Skeletal muscle satellite cell (primary cell): ENCODE measurements around the gene DMRTC1B. TPM values are rescaled to one million over a fixed set of nuclear protein-coding genes. Genes with fewer than 3 reads are reported as not detected.
"Not testable (repeated sequence)": the region's sequence is repeated elsewhere in the genome, so short reads cannot be mapped to it uniquely, and the experiment has no call there.

Experiments
- H3K27me3 ChIP-seq: 2 replicates; pipeline ENCODE4 v1.7.0; 2013; ENCODE audit warnings: low read length; ENCODE audit not compliant: control insufficient read depth, insufficient read depth
- H3K36me3 ChIP-seq: 2 replicates; pipeline ENCODE4 v1.7.0; 2013; ENCODE audit warnings: mild to moderate bottlenecking, control low read depth, low read length; ENCODE audit not compliant: insufficient read depth
- H3K4me1 ChIP-seq: 2 replicates; pipeline ENCODE4 v1.7.0; 2013; ENCODE audit warnings: low read length; ENCODE audit not compliant: control insufficient read depth, insufficient read depth
- H3K4me2 ChIP-seq: 2 replicates; pipeline ENCODE4 v1.7.0; 2013; ENCODE audit warnings: mild to moderate bottlenecking, low read length
- H3K4me3 ChIP-seq: 2 replicates; pipeline ENCODE4 v1.7.0; 2013; ENCODE audit warnings: low read length
- H3K9ac ChIP-seq: 2 replicates; pipeline ENCODE4 v1.7.0; 2013; ENCODE audit warnings: mild to moderate bottlenecking, low read depth, low read length, moderate library complexity
- H3K9me3 ChIP-seq: replicated peaks from 2 replicates; pipeline ENCODE4 v1.7.0; 2013; ENCODE audit warnings: mild to moderate bottlenecking, control low read depth, low read length
- total RNA-seq: library from RNA; depleted of rRNA; stranded (reverse); fragments of >200 nt; gene quantifications from 2 replicates; pipeline ENCODE4 v1.2.3, GENCODE V29; 2012; rRNA removed

The DMRTC1B gene, protein sequence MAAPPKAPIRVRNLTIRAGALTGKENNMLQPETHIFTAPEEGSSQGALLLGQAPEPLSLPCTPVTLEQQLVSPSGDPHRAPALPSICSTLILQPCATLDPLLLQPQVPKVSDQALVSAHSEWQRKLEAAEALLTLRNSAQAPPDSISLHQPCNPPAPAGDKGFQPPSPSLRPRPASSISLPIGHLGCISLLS
- total RNA-seq, result not detected in 2 replicates

DNA sequence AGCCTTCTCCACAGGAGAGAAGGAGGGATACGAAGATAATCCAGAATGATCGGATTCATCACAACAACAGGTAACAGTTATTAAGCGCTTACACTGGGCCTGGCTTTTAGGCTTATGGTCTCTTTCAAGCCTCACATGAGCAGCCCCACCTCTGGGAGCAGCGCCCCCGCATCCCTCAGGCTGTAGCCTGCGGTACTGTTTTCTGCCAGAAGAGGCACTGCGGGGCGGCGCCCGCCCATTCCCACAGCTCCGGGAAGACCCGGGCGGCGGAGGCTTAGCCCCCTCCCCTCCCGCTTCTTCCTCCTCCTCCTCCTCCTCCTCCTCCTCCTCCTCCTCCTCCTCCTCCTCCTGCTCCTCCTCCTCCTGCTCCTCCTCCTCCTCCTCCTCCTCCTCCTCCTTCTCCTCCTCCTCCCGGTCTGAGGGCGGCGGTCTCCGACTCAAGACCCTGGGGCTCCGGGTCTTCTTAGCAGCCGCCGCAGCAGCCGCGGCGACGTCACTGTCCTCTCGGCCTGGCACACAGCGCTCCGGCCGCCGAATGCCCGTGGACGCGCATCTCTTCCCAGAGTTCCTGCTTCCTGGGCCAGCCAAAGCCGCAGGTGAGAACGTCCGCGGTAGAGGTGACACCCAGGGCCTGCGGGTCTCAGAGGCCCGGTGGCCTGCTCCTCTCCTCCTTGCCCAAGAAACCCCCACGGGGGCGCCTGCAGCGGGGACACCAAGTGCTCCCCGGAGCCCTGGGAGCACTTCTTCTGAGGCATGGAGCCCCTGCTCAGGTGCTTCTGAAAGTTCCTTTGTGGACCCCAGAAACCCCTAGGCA, at the start of gene DMRTC1B:
TSS of gene DMRTC1B (plus strand) at position 238 of the 814 bp plus-strand sequence. CDS start 68,246 bp downstream, outside the sequence.
- H3K36me3 ChIP-seq, H3K27me3 ChIP-seq, H3K4me3 ChIP-seq, H3K4me1 ChIP-seq, H3K4me2 ChIP-seq, H3K9me3 ChIP-seq, H3K9ac ChIP-seq: not testable (repeated sequence)

DNA sequence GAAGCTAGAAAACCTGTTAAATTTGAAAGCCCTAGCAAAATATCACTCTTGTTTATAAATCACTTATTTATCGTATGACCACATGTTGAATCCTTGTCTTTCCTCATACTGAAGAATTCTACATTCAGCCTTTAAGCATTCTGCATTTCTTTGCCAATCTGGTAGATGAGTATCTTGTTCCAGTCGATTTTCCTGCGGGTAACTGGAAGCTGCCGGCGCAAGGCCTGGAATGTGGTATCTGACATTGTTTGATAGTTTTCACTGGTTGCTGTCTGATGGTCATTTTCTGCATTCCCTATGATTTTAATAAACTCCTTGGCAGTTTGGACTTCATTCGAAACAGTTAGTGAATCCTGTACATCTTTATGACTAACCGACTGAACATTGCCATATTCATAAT, 48.8 kb upstream of the DMRTC1B start:
- H3K4me1 ChIP-seq, result no peaks in the 10 kb centered on the region
- H3K4me2 ChIP-seq, result no peak overlapping the region
- no peak overlapping the region for H3K4me3 ChIP-seq
- H3K36me3 ChIP-seq, result no peaks in the 10 kb centered on the region
- H3K9ac ChIP-seq, result no peak overlapping the region
- H3K9me3 ChIP-seq, result no peaks in the 10 kb centered on the region
- H3K27me3 ChIP-seq, result peaks cover 3% of the 10 kb centered on the region

DNA sequence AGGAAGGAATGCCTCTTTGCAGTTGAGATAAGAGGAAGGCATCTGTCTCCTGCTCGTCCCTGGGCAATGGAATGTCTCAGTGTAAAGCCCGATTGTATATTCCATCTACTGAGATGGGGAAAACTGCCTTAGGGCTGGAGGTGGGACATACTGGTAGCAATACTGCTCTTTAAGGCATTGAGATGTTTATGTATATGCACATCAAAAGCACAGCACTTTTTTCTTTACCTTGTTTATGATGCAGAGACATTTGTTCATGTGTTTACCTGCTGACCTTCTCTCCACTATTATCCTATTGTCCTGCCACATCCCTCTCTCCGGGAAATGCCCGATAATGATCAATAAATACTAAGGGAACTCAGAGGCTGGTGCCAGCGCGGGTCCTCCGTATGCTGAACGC, 43.1 kb upstream of the DMRTC1B start:
- H3K27me3 ChIP-seq, H3K4me1 ChIP-seq, H3K9me3 ChIP-seq, H3K4me3 ChIP-seq, H3K4me2 ChIP-seq, H3K9ac ChIP-seq, H3K36me3 ChIP-seq: not testable (repeated sequence)

DNA sequence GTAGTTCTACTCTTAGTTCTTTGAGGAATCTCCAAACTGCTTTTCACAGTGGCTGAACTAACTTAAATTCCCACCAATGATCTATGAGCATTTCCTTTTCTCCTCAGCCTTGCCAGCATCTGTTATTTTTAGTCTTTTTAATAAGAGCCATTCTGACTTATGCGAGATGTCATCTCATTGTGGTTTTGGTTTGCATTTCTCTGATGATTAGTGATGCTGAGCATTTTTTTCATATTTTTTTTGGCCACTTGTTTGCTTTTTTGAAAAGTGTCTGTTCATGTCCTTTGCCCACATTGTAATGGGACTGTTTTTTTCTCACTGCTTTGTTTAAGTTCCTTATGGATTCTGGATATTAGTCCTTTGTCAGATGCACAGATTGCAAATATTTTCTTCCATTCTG, 41.1 kb upstream of the DMRTC1B start:
- H3K36me3 ChIP-seq, result no peaks in the 10 kb centered on the region
- no peak overlapping the region for H3K9ac ChIP-seq
- H3K4me3 ChIP-seq, result no peak overlapping the region
- no peaks in the 10 kb centered on the region for H3K4me1 ChIP-seq
- H3K4me2 ChIP-seq, result no peak overlapping the region
- no peaks in the 10 kb centered on the region for H3K9me3 ChIP-seq
- no peaks in the 10 kb centered on the region for H3K27me3 ChIP-seq

DNA sequence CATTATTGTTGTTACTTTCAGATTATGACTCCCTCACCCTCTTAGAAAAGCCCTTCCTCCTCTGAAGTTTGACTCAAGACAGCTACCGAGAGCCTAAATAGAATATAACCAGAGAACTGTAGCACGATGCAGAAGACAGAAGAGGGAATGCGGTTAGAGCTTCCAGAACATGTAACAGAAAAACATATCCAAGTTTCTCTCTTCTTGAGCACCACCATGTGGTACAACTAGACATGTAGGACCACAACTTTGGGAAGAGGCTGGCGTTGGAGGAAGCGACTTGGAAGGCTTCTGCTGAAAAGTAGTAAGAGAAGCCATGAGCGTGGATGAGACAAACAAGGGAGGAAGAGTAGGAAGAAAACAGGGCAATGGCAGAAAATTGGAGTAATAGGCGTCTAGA, 31.1 kb upstream of the DMRTC1B start:
- H3K4me1 ChIP-seq, result not testable (repeated sequence)

DNA sequence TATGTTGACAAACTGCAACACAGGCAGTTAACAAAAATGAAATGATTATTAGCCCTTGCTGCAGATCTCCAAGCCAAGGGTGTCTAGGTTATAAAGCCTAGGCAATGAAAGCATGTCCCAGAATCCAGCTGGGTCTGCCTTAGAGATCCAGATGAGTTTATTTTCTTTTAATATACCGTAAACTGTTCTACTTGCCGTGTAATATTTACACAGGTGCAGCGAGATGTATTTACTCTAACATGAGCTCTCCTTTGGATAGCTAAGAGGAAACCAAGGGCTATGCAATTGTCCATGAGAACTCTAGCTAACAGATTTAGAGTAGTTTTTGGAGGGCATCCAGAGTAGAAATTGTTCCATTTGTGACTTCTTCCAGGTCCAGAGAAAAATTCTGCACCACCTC, 28.1 kb upstream of the DMRTC1B start:
- not testable (repeated sequence) for H3K27me3 ChIP-seq, H3K9ac ChIP-seq, H3K4me2 ChIP-seq, H3K9me3 ChIP-seq, H3K4me3 ChIP-seq, H3K36me3 ChIP-seq, H3K4me1 ChIP-seq

More for the DNA sequence above, 31.1 kb upstream of the DMRTC1B start:
- H3K4me2 ChIP-seq, H3K9me3 ChIP-seq, H3K9ac ChIP-seq, H3K27me3 ChIP-seq, H3K4me3 ChIP-seq, H3K36me3 ChIP-seq: not testable (repeated sequence)

DNA sequence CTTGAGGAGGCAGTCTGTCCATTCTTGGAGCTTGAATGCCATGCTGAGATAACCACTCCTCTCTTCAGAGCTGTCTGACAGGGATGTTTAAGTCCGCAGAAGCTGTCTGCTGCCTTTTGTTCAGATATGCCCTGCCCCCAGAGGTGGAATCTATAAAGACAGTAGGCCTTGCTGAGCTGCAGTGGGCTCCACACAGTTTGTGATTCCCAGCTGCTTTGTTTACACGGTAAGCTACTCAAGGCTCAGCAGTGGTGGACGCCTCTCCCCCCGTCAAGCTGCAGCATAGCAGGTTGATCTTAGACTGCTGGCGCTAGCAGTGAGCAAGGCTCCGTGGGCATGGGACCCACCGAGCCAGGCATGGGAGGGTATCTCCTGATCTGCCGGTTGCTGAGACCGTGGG, 16.2 kb upstream of the DMRTC1B start:
- H3K27me3 ChIP-seq, H3K9ac ChIP-seq, H3K4me2 ChIP-seq, H3K4me3 ChIP-seq, H3K4me1 ChIP-seq, H3K9me3 ChIP-seq, H3K36me3 ChIP-seq: not testable (repeated sequence)

DNA sequence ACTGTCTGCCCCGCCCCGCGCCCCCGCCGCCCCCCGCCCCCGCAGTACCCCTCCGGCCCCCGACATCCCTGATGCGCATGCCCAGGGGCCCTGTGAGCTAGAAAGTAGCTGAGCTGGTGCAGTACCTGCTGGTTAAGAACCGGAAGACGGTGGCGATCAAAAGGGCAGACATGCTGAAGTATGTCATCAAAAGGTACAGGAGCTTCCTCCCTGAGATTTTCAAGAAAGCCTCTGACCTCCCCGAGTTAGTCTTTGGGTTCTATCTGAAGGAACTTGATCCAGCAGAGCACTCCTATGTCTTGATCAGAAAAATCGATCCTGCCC, 739 bp downstream of the DMRTC1B start:
- not testable (repeated sequence) for H3K9me3 ChIP-seq, H3K4me1 ChIP-seq, H3K4me2 ChIP-seq, H3K4me3 ChIP-seq, H3K27me3 ChIP-seq, H3K9ac ChIP-seq, H3K36me3 ChIP-seq

DNA sequence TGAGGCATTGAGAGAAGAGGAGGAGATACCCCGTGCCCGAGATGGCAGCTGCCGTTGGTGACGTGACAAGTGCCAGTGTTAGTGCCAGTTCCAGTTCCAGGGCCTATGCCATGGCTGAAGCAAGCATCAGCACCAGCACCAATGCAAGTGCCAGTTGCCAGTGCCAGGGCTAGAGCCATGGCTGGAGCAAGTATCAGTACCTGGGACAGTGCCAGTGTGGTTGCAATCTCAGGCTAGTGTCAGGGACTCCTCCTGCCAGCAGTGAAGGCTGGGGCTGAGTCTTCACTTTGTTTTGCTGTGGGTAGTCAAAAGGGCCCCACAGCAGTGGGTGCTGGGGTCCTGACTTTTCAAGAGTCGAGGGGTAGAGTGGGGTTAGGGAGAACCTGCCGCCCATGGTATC, 1.5 kb downstream of the DMRTC1B start:
- not testable (repeated sequence) for H3K4me2 ChIP-seq, H3K9me3 ChIP-seq, H3K4me1 ChIP-seq, H3K9ac ChIP-seq, H3K27me3 ChIP-seq, H3K36me3 ChIP-seq, H3K4me3 ChIP-seq

DNA sequence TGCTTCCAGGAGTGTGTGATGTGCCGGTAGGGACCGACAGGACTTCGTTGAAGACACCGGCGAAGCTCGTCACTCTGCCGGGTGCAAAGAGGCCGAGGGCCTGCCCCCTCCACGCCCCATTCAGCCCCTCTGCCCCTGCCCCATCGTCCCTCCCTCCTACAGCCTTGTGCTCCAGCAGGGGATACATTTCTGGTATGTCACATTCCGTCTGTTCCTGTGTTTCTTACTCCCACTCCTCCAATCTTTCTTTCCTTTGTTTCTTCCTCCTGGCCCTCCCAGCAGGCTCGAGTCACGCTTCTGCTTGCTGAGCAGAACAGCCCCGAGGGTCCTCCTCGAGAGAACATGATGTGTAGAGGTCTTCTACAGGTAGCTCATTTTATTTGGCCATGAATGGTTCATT, 5.9 kb downstream of the DMRTC1B start, which contains the start of gene FAM236B:
TSS of gene FAM236B (minus strand) at position 101 of the 400 bp plus-strand sequence. CDS start at position 1, 100 bp downstream.
- H3K9me3 ChIP-seq, H3K36me3 ChIP-seq, H3K4me2 ChIP-seq, H3K4me1 ChIP-seq, H3K27me3 ChIP-seq, H3K9ac ChIP-seq, H3K4me3 ChIP-seq: not testable (repeated sequence)

DNA sequence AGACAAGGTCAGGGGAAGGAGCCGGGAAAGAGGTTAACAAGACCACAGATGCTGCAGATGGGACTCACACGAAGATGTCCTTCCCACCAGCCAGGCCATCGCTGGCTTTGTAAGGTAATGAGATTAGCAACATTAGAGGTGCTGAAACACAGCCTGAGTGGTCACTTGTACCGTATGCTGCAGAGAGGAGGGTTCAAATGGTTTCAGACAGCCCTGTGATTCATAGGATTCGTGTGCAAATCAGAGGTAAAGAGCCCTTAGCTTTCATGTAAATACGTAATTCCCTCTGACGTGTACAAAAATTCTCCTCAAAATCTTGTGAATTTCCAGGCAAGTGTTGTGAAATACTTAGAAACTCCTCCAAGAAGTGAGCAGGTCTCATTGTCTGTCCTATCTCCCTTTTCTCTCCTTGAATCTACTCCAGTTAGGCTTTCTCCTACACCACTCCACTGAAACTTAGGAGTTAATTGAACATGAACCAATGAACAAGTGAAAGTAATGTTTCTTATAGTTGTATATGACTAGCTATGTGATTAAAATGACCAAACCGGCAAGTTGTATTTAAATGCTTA, 6.8 kb downstream of the DMRTC1B start:
- not testable (repeated sequence) for H3K4me3 ChIP-seq, H3K9ac ChIP-seq, H3K4me2 ChIP-seq, H3K4me1 ChIP-seq, H3K9me3 ChIP-seq, H3K36me3 ChIP-seq, H3K27me3 ChIP-seq

DNA sequence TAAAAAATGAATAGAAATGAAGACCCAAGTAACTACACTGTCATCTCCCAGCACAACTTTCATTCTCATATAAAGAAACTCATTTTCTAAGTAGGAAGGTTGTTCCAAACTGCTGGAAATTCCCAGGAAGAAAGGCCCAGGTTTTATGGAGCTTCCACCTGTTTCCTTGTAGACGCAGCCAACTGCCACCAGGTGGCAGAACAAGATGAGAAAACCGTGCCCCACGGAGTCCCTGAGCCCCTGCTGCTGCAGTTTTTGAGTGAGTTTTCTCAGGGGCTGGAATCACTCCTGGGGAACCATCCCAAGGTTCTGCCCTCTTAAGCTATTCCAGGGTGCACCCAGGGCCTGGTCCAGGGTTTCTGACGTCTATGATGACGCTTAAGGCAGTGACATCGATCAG, 7.3 kb downstream of the DMRTC1B start:
- H3K4me1 ChIP-seq, H3K36me3 ChIP-seq, H3K27me3 ChIP-seq, H3K4me3 ChIP-seq, H3K9ac ChIP-seq, H3K9me3 ChIP-seq, H3K4me2 ChIP-seq: not testable (repeated sequence)
